HCT116 (cell line): ENCODE measurements around the gene ZNF839.

ENCODE experiments used
- CTCF ChIP-seq, 3 experiments: fragments of 200-600 bp in 1 of 3; sonication (generic) in 1 of 3; IDR thresholded peaks in 2 of 3; conservative IDR thresholded peaks in 1 of 3; 2 replicates each; pipeline ENCODE4 v1.5.1; 2012 to 2017; ENCODE audit warnings: low read depth in 2 of 3, low read length in 2 of 3, antibody characterized with exemption in 1 of 3, borderline replicate concordance in 1 of 3, control low read depth in 1 of 3, mild to moderate bottlenecking in 1 of 3, mixed read lengths in 1 of 3, mixed run types in 1 of 3, moderate library complexity in 1 of 3; ENCODE audit not compliant: insufficient read depth in 1 of 3
- EZH2 ChIP-seq: fragments of 200-600 bp; sonication (generic); IDR thresholded peaks from 2 replicates; pipeline ENCODE4 v1.6.1; 2017; ENCODE audit warnings: antibody characterized with exemption, mixed run types
- EZH2phosphoT487 ChIP-seq: fragments of 200-600 bp; IDR thresholded peaks from 2 replicates; pipeline ENCODE4 v1.6.1; 2018; ENCODE audit warnings: antibody characterized with exemption, borderline replicate concordance
- FOSL1 ChIP-seq: IDR thresholded peaks from 2 replicates; pipeline ENCODE4 v1.6.1; 2012; ENCODE audit warnings: low read depth
- JUND ChIP-seq: IDR thresholded peaks from 2 replicates; pipeline ENCODE4 v1.6.1; 2012
- POLR2A ChIP-seq: IDR thresholded peaks from 2 replicates; pipeline ENCODE4 v1.7.0; 2011; ENCODE audit warnings: borderline replicate concordance; ENCODE audit not compliant: insufficient read depth, insufficient read length; ENCODE audit errors: extremely low read depth
- POLR2AphosphoS5 ChIP-seq: IDR thresholded peaks from 2 replicates; pipeline ENCODE4 v1.6.1; 2011; ENCODE audit warnings: mild to moderate bottlenecking, low read depth, low read length, moderate library complexity
- REST ChIP-seq: IDR thresholded peaks from 2 replicates; pipeline ENCODE4 v1.6.1; 2012; ENCODE audit warnings: low read depth
- SIN3A ChIP-seq: IDR thresholded peaks from 2 replicates; pipeline ENCODE4 v1.6.1; 2012; ENCODE audit warnings: low read depth
- ZBTB33 ChIP-seq: IDR thresholded peaks from 2 replicates; pipeline ENCODE4 v1.6.1; 2011; ENCODE audit warnings: mild to moderate bottlenecking, low read length, moderate library complexity; ENCODE audit not compliant: insufficient replicate concordance; ENCODE audit errors: extremely low read depth
- ZNF274 ChIP-seq: fragments of 200-500 bp; sonication (Bioruptor generic); IDR thresholded peaks from 2 replicates; pipeline ENCODE4 v1.6.1; 2014; ENCODE audit warnings: mild to moderate bottlenecking, low read depth, low read length, inconsistent platforms

- TF ChIP-seq EZH2 (no peak), JUND (no peak), CTCF (IDR thresholded peaks at IDR 0.05 in 2 of 3, conservative IDR thresholded peaks at IDR 0.05 in 1 of 3; ENCODE audit: borderline replicate concordance in 1 of 3, insufficient read depth in 1 of 3, low read depth in 2 of 3, low read length in 2 of 3) (no peak), POLR2AphosphoS5 (no peak), POLR2A (no peak), ZNF274 (no peak), ZBTB33 (no peak), SIN3A (no peak), REST (no peak), EZH2phosphoT487 (no peak), FOSL1 (no peak)
Measured at GRCh38 chr14:102353126-102353619, 33.6 kb downstream of the ZNF839 start.
